HepG2 (cell line): ENCODE results near the gene KLF16. TPM values are rescaled to one million over a fixed set of nuclear protein-coding genes. Genes with fewer than 3 reads are reported as not detected.

Experiments used
- CENPT ChIP-seq: sonication (generic); formaldehyde crosslinking; IDR thresholded peaks from 2 replicates; pipeline ENCODE4 v1.8.0; 2022; ENCODE audit warnings: low read depth, mild to moderate bottlenecking, moderate library complexity, missing genetic modification reagents
- ETV6 ChIP-seq: sonication (generic); formaldehyde crosslinking; conservative IDR thresholded peaks from 2 replicates; pipeline ENCODE4 v1.4.0; 2020; ENCODE audit warnings: missing genetic modification reagents
- MEF2D ChIP-seq: sonication (generic); formaldehyde crosslinking; IDR thresholded peaks from 2 replicates; pipeline ENCODE4 v1.5.1; 2020; ENCODE audit warnings: mild to moderate bottlenecking, missing genetic modification reagents
- PTBP1 ChIP-seq: fragments of 200-400 bp; formaldehyde crosslinking; IDR thresholded peaks from 2 replicates; pipeline ENCODE4 v1.6.1; 2018; ENCODE audit warnings: low read length, low read depth; ENCODE audit not compliant: poor library complexity, severe bottlenecking
- RAD21 ChIP-seq: fragments of 450-650 bp; formaldehyde crosslinking; IDR thresholded peaks from 2 replicates; pipeline ENCODE4 v1.5.0; 2020; ENCODE audit warnings: mild to moderate bottlenecking
- SCMH1 ChIP-seq: sonication (generic); formaldehyde crosslinking; IDR thresholded peaks from 2 replicates; pipeline ENCODE4 v1.9.0; 2021; ENCODE audit warnings: missing genetic modification reagents, mild to moderate bottlenecking, borderline replicate concordance
- SNAPC2 ChIP-seq: sonication (generic); formaldehyde crosslinking; IDR thresholded peaks from 2 replicates; pipeline ENCODE4 v1.8.1; 2022; ENCODE audit warnings: mild to moderate bottlenecking, missing genetic modification reagents
- TCF7 ChIP-seq: sonication (generic); IDR thresholded peaks from 2 replicates; pipeline ENCODE4 v1.6.1; 2016; ENCODE audit warnings: antibody characterized with exemption, low read depth
- ZNF543 ChIP-seq: sonication (generic); formaldehyde crosslinking; IDR thresholded peaks from 2 replicates; pipeline ENCODE4 v1.4.0; 2020; ENCODE audit warnings: mild to moderate bottlenecking, missing genetic modification reagents
- ZNF761 ChIP-seq: sonication (generic); formaldehyde crosslinking; conservative IDR thresholded peaks from 2 replicates; pipeline ENCODE4 v1.4.0; 2020; ENCODE audit warnings: mild to moderate bottlenecking, missing genetic modification reagents
- polyA plus RNA-seq, 8 experiments: library from polyadenylated mRNA; depleted of rRNA in 3 of 8; stranded (reverse) in 7 of 8; unstranded in 1 of 8; fragments of >200 nt; fragmentation: Illumina TruSeq in 4 of 8; extraction: Trizol in 4 of 8; gene quantifications; 2 replicates each; pipeline versions ENCODE4 v1.2.1 to v1.2.3, GENCODE V29; 2011 to 2016; ENCODE audit warnings: low read depth in 4 of 8, missing spikeins in 1 of 8, mixed read lengths in 1 of 8; ENCODE audit not compliant: insufficient read depth in 1 of 8
- total RNA-seq, 5 experiments: library from RNA; depleted of rRNA; stranded (reverse); fragments of >200 nt; fragmentation: Illumina TruSeq; extraction: Trizol; gene quantifications; 2 replicates each; pipeline ENCODE4 v1.2.3, GENCODE V29; 2016; ENCODE audit warnings: low read depth in 1 of 5
- TF ChIP-seq, protein P1 (sequence below): sonication (generic); formaldehyde crosslinking; IDR thresholded peaks from 2 replicates; pipeline ENCODE4 v1.5.1; 2020; ENCODE audit warnings: missing genetic modification reagents, mild to moderate bottlenecking, borderline replicate concordance
- TF ChIP-seq, protein P2 (sequence below), 2 experiments: fragments of 450-650 bp in 1 of 2; sonication (generic) in 1 of 2; formaldehyde crosslinking in 1 of 2; IDR thresholded peaks; 2 replicates each; pipeline versions ENCODE4 v1.6.1 to v1.8.0; 2016 to 2022; ENCODE audit warnings: antibody characterized with exemption in 1 of 2, mild to moderate bottlenecking in 1 of 2, missing genetic modification reagents in 1 of 2

KLF16 gene
- total and polyA plus RNA-seq, 2 of the 13 experiments (the other 11 are each of a cell fraction or from before 2014, with no cell fraction given), result 3.5 to 6.7 TPM

- TF ChIP-seq, protein P1, sequence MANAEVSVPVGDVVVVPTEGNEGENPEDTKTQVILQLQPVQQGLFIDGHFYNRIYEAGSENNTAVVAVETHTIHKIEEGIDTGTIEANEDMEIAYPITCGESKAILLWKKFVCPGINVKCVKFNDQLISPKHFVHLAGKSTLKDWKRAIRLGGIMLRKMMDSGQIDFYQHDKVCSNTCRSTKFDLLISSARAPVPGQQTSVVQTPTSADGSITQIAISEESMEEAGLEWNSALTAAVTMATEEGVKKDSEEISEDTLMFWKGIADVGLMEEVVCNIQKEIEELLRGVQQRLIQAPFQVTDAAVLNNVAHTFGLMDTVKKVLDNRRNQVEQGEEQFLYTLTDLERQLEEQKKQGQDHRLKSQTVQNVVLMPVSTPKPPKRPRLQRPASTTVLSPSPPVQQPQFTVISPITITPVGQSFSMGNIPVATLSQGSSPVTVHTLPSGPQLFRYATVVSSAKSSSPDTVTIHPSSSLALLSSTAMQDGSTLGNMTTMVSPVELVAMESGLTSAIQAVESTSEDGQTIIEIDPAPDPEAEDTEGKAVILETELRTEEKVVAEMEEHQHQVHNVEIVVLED (CRISPR knock-in tag), result no peak
- TF ChIP-seq RAD21 (CRISPR knock-in tag), result no peak
- no peak for TF ChIP-seq TCF7
- no peak for TF ChIP-seq CENPT (CRISPR knock-in tag)
- TF ChIP-seq MEF2D (CRISPR knock-in tag), result no peak
- TF ChIP-seq PTBP1, result no peak
- TF ChIP-seq SNAPC2 (CRISPR knock-in tag), result no peak
- no peak for TF ChIP-seq ZNF543 (CRISPR knock-in tag)
- TF ChIP-seq ETV6 (CRISPR knock-in tag), result no peak
- no peak for TF ChIP-seq SCMH1 (CRISPR knock-in tag)
- TF ChIP-seq ZNF761 (CRISPR knock-in tag), result no peak
- TF ChIP-seq, protein P2, sequence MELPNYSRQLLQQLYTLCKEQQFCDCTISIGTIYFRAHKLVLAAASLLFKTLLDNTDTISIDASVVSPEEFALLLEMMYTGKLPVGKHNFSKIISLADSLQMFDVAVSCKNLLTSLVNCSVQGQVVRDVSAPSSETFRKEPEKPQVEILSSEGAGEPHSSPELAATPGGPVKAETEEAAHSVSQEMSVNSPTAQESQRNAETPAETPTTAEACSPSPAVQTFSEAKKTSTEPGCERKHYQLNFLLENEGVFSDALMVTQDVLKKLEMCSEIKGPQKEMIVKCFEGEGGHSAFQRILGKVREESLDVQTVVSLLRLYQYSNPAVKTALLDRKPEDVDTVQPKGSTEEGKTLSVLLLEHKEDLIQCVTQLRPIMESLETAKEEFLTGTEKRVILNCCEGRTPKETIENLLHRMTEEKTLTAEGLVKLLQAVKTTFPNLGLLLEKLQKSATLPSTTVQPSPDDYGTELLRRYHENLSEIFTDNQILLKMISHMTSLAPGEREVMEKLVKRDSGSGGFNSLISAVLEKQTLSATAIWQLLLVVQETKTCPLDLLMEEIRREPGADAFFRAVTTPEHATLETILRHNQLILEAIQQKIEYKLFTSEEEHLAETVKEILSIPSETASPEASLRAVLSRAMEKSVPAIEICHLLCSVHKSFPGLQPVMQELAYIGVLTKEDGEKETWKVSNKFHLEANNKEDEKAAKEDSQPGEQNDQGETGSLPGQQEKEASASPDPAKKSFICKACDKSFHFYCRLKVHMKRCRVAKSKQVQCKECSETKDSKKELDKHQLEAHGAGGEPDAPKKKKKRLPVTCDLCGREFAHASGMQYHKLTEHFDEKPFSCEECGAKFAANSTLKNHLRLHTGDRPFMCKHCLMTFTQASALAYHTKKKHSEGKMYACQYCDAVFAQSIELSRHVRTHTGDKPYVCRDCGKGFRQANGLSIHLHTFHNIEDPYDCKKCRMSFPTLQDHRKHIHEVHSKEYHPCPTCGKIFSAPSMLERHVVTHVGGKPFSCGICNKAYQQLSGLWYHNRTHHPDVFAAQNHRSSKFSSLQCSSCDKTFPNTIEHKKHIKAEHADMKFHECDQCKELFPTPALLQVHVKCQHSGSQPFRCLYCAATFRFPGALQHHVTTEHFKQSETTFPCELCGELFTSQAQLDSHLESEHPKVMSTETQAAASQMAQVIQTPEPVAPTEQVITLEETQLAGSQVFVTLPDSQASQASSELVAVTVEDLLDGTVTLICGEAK (IDR thresholded peaks at IDR 0.05), result no peak
- TF ChIP-seq, protein P2 (CRISPR knock-in tag; IDR thresholded peaks at IDR 0.05), result no peak
These were observed 38.6 kb upstream of the KLF16 start (continued) for GRCh38 chr19:1901940-1902404.
